Skeletal muscle tissue (tissue), 4 donors: ENCODE data around the gene ANKS3. TPM values are rescaled to one million over a fixed set of nuclear protein-coding genes. Genes with fewer than 3 reads are reported as not detected.
A peak's percentile ranks its signal among the peaks of the same experiment; 100 is the strongest.

Source experiments
- H3K27ac ChIP-seq: one replicate; pipeline ENCODE4 v1.7.0; 2013; ENCODE audit warnings: mild to moderate bottlenecking, low read depth, low read length, inconsistent platforms
- H3K27me3 ChIP-seq, 3 donors: one replicate each; pipeline ENCODE4 v1.7.0; 2013; ENCODE audit warnings: low read length in 3 of 3; ENCODE audit not compliant: control insufficient read depth in 3 of 3, insufficient read depth in 3 of 3
- H3K36me3 ChIP-seq, 3 donors: one replicate each; pipeline ENCODE4 v1.7.0; 2013; ENCODE audit warnings: low read length in 3 of 3; ENCODE audit not compliant: control insufficient read depth in 3 of 3, insufficient read depth in 3 of 3
- H3K4me1 ChIP-seq, 3 donors: one replicate each; pipeline ENCODE4 v1.7.0; 2013; ENCODE audit warnings: low read length in 3 of 3, mild to moderate bottlenecking in 3 of 3; ENCODE audit not compliant: control insufficient read depth in 3 of 3, insufficient read depth in 3 of 3
- H3K4me3 ChIP-seq, 3 donors: one replicate each; pipeline ENCODE4 v1.7.0; 2013; ENCODE audit warnings: low read length in 3 of 3
- H3K9ac ChIP-seq, 3 donors: one replicate each; pipeline ENCODE4 v1.7.0; 2013; ENCODE audit warnings: low read length in 3 of 3, mild to moderate bottlenecking in 3 of 3, moderate library complexity in 2 of 3, low read depth in 1 of 3
- H3K9me3 ChIP-seq, 3 donors: one replicate each; pipeline ENCODE4 v1.7.0; 2013; ENCODE audit warnings: low read length in 3 of 3; ENCODE audit not compliant: control insufficient read depth in 3 of 3
- total RNA-seq: library from RNA; depleted of rRNA; stranded (reverse); fragments of >200 nt; gene quantifications from one replicate; pipeline ENCODE4 v1.2.3, GENCODE V29; 2014
- donor health status: Osteomylitis.

Gene ANKS3
- total RNA-seq, 1 donor from 2014 or later, result 15.1 TPM

- peak overlapping the region; percentile 19 for H3K27ac ChIP-seq
These were observed 57.9 kb downstream of the ANKS3 start for GRCh38 chr16:4675864-4676786.

GRCh38 chr16:4674926-4675530 is 59.0 kb downstream of the ANKS3 start:
- H3K9ac ChIP-seq, result no peak overlapping the region
- H3K27ac ChIP-seq, result no peak overlapping the region
- peaks cover 27 to 31% (median 28%) of the 10 kb centered on the region in 3 donors for H3K36me3 ChIP-seq
- H3K4me3 ChIP-seq, result no peak overlapping the region
- no peaks in the 10 kb centered on the region for H3K27me3 ChIP-seq
- H3K4me1 ChIP-seq, result peaks cover 0 to 26% (median 13%) of the 10 kb centered on the region in 3 donors
- no peaks in the 10 kb centered on the region for H3K9me3 ChIP-seq

More at GRCh38 chr16:4675864-4676786, 57.9 kb downstream of the ANKS3 start:
- H3K9ac ChIP-seq, result no peak overlapping the region
- H3K4me3 ChIP-seq, result no peak overlapping the region
- no peaks in the 10 kb centered on the region for H3K27me3 ChIP-seq
- no peaks in the 10 kb centered on the region for H3K9me3 ChIP-seq
- peaks cover 0 to 29% (median 13%) of the 10 kb centered on the region in 3 donors for H3K4me1 ChIP-seq
- peaks cover 20 to 31% (median 29%) of the 10 kb centered on the region in 3 donors for H3K36me3 ChIP-seq

- peaks cover 0 to 26% (median 13%) of the 10 kb centered on the region in 3 donors for H3K4me1 ChIP-seq
- H3K27ac ChIP-seq, result peak overlapping the region; percentile 66
- H3K9me3 ChIP-seq, result no peaks in the 10 kb centered on the region
- H3K4me3 ChIP-seq, result no peak overlapping the region
- H3K36me3 ChIP-seq, result peaks cover 37 to 44% (median 38%) of the 10 kb centered on the region in 3 donors
- no peaks in the 10 kb centered on the region for H3K27me3 ChIP-seq
- peak overlapping the region in 1 of 3 donors; percentile 25 for H3K9ac ChIP-seq
These were observed 60.6 kb downstream of the ANKS3 start for GRCh38 chr16:4673387-4674046.

GRCh38 chr16:4668313-4668960 is 65.6 kb downstream of the ANKS3 start:
- Histone ChIP-seq H3K27ac (no peak overlapping the region), H3K36me3 (peaks cover 46 to 55% (median 47%) of the 10 kb centered on the region in 3 donors), H3K9me3 (no peaks in the 10 kb centered on the region), H3K4me1 (peaks cover 13 to 26% (median 19%) of the 10 kb centered on the region in 3 donors), H3K9ac (no peak overlapping the region), H3K27me3 (no peaks in the 10 kb centered on the region), H3K4me3 (no peak overlapping the region)

GRCh38 chr16:4667203-4667963 is 66.7 kb downstream of the ANKS3 start:
- no peak overlapping the region for H3K27ac ChIP-seq
- peaks cover 44 to 52% (median 45%) of the 10 kb centered on the region in 3 donors for H3K36me3 ChIP-seq
- no peaks in the 10 kb centered on the region for H3K27me3 ChIP-seq
- H3K4me1 ChIP-seq, result peaks cover 13 to 17% (median 14%) of the 10 kb centered on the region in 3 donors
- no peak overlapping the region for H3K9ac ChIP-seq
- H3K4me3 ChIP-seq, result no peak overlapping the region
- H3K9me3 ChIP-seq, result no peaks in the 10 kb centered on the region

GRCh38 chr16:4666537-4667202 is 67.4 kb downstream of the ANKS3 start:
- H3K36me3 ChIP-seq, result peaks cover 44 to 52% (median 46%) of the 10 kb centered on the region in 3 donors

GRCh38 chr16:4664538-4665418 is 69.3 kb downstream of the ANKS3 start:
- H3K27me3 ChIP-seq, result no peaks in the 10 kb centered on the region
- H3K9ac ChIP-seq, result no peak overlapping the region
- no peak overlapping the region for H3K27ac ChIP-seq
- no peaks in the 10 kb centered on the region for H3K9me3 ChIP-seq
- peaks cover 42 to 45% (median 44%) of the 10 kb centered on the region in 3 donors for H3K36me3 ChIP-seq
- H3K4me3 ChIP-seq, result no peak overlapping the region
- H3K4me1 ChIP-seq, result peaks cover 12 to 19% (median 15%) of the 10 kb centered on the region in 3 donors

More at GRCh38 chr16:4666537-4667202, 67.4 kb downstream of the ANKS3 start:
- no peak overlapping the region for H3K9ac ChIP-seq
- no peak overlapping the region for H3K27ac ChIP-seq
- no peaks in the 10 kb centered on the region for H3K27me3 ChIP-seq
- no peaks in the 10 kb centered on the region for H3K9me3 ChIP-seq
- peaks cover 11 to 14% (median 13%) of the 10 kb centered on the region in 3 donors for H3K4me1 ChIP-seq
- H3K4me3 ChIP-seq, result no peak overlapping the region

- Histone ChIP-seq H3K36me3 (peaks cover 35 to 38% (median 36%) of the 10 kb centered on the region in 3 donors), H3K9me3 (no peaks in the 10 kb centered on the region)
These were observed 70.2 kb downstream of the ANKS3 start for GRCh38 chr16:4663777-4664465.

More at GRCh38 chr16:4663777-4664465, 70.2 kb downstream of the ANKS3 start:
- H3K9ac ChIP-seq, result peak overlapping the region in 1 of 3 donors; percentile 25
- no peak overlapping the region for H3K4me3 ChIP-seq
- H3K4me1 ChIP-seq, result peaks cover 12 to 20% (median 16%) of the 10 kb centered on the region in 3 donors
- peak overlapping the region; percentile 3 for H3K27ac ChIP-seq
- no peaks in the 10 kb centered on the region for H3K27me3 ChIP-seq
